Measurements from ENCODE around the gene ADRA2C. TPM values are rescaled to one million over a fixed set of nuclear protein-coding genes. Genes with fewer than 3 reads are reported as not detected.

ADRA2C gene
- total RNA-seq, 2 experiments from 2014 or later = 0.21 TPM; not detected in 1

- H3K4me2 ChIP-seq (ENCODE audit: low read length) = no peak overlapping the region
- no TSS peak for BruUV-seq (replicated peaks)
Observed at GRCh38 chr4:3807311-3807710, 41.1 kb downstream of the ADRA2C start.

GRCh38 chr4:3807822-3808496 is 41.8 kb downstream of the ADRA2C start:
- no TSS peak for BruUV-seq (replicated peaks)
- intact Hi-C loops (cut with micrococcal nuclease; ENCODE audit: unreplicated experiment) = no loop called here
- CTCF ChIA-PET (ENCODE audit: unreplicated experiment) = no interaction called here

More at GRCh38 chr4:3807311-3807710, 41.1 kb downstream of the ADRA2C start:
- DNase-seq (ENCODE audit: low spot score) = no peak
- H3K79me2 ChIP-seq (ENCODE audit: insufficient read depth, low read depth, low read length) = no peaks in the 10 kb centered on the region
- no peak overlapping the region for H3K27ac ChIP-seq (ENCODE audit: low read depth, low read length, poor library complexity, severe bottlenecking)
- H4K20me1 ChIP-seq (ENCODE audit: insufficient read depth, low read length) = no peaks in the 10 kb centered on the region
- H2AFZ ChIP-seq (ENCODE audit: low read length) = no peak overlapping the region
- no peak overlapping the region for H3K4me3 ChIP-seq (ENCODE audit: low read depth, low read length, poor library complexity, severe bottlenecking)
- H3K36me3 ChIP-seq (ENCODE audit: insufficient read depth, low read length) = no peaks in the 10 kb centered on the region
- TF ChIP-seq EZH2phosphoT487 (IDR thresholded peaks at IDR 0.05; ENCODE audit: borderline replicate concordance, low read depth, low read length) (no peak), CTCF (conservative IDR thresholded peaks at IDR 0.05; ENCODE audit: low read length) (no peak)
- POLR2A ChIA-PET = no interaction called here
- no peaks in the 10 kb centered on the region for H3K9me2 ChIP-seq (ENCODE audit: insufficient read depth, low read length)
- CTCF ChIA-PET (ENCODE audit: unreplicated experiment) = no interaction called here
- intact Hi-C loops (cut with micrococcal nuclease; ENCODE audit: unreplicated experiment) = no loop called here
- H3K9me3 ChIP-seq (ENCODE audit: low read length) = no peaks in the 10 kb centered on the region
- H3K4me1 ChIP-seq (ENCODE audit: insufficient read depth, low read length, poor library complexity, severe bottlenecking) = no peaks in the 10 kb centered on the region

More at GRCh38 chr4:3807822-3808496, 41.8 kb downstream of the ADRA2C start:
- POLR2A ChIA-PET = no interaction called here
- no peak overlapping the region for H3K27ac ChIP-seq (ENCODE audit: low read depth, low read length, poor library complexity, severe bottlenecking)
- H3K4me3 ChIP-seq (ENCODE audit: low read depth, low read length, poor library complexity, severe bottlenecking) = no peak overlapping the region
- DNase-seq (ENCODE audit: low spot score) = no peak
- H3K4me1 ChIP-seq (ENCODE audit: insufficient read depth, low read length, poor library complexity, severe bottlenecking) = no peaks in the 10 kb centered on the region
- no peaks in the 10 kb centered on the region for H4K20me1 ChIP-seq (ENCODE audit: insufficient read depth, low read length)
- H3K79me2 ChIP-seq (ENCODE audit: insufficient read depth, low read depth, low read length) = no peaks in the 10 kb centered on the region
- no peaks in the 10 kb centered on the region for H3K36me3 ChIP-seq (ENCODE audit: insufficient read depth, low read length)
- no peak overlapping the region for H3K4me2 ChIP-seq (ENCODE audit: low read length)
- no peak overlapping the region for H2AFZ ChIP-seq (ENCODE audit: low read length)
- no peaks in the 10 kb centered on the region for H3K9me3 ChIP-seq (ENCODE audit: low read length)
- H3K9me2 ChIP-seq (ENCODE audit: insufficient read depth, low read length) = no peaks in the 10 kb centered on the region
- TF ChIP-seq EZH2phosphoT487 (IDR thresholded peaks at IDR 0.05; ENCODE audit: borderline replicate concordance, low read depth, low read length) (no peak), CTCF (conservative IDR thresholded peaks at IDR 0.05; ENCODE audit: low read length) (no peak)

Data from OCI-LY7 (cell line).